GM23338 (cell line): ENCODE results near the gene HOXB5. TPM values are rescaled to one million over a fixed set of nuclear protein-coding genes. Genes with fewer than 3 reads are reported as not detected.
A peak's percentile ranks its signal among the peaks of the same experiment; 100 is the strongest.

Source experiments
- ATAC-seq: fragments of 200-7000 bp; cut with Tn5 transposase; 3 replicates; pipeline ENCODE4 v1.9.1; 2020
- DNase-seq: peaks from one replicate; pipeline ENCODE4 v3.0.0-alpha.2; 2015; ENCODE audit warnings: low spot score
- H2AFZ ChIP-seq: fragments of 200-600 bp; sonication (generic); 2 replicates; pipeline ENCODE4 v1.8.0; 2016; ENCODE audit warnings: antibody characterized with exemption, mild to moderate bottlenecking, moderate library complexity
- H3F3A ChIP-seq: fragments of 200-600 bp; sonication (generic); replicated peaks from 2 replicates; pipeline ENCODE4 v1.8.0; 2017; ENCODE audit warnings: antibody characterized with exemption, mixed run types, low read depth
- H3K27ac ChIP-seq: fragments of 200-600 bp; sonication (generic); 2 replicates; pipeline ENCODE4 v1.6.1; 2016; ENCODE audit warnings: low read depth
- H3K27me3 ChIP-seq: fragments of 200-600 bp; sonication (generic); 2 replicates; pipeline ENCODE4 v1.8.0; 2016; ENCODE audit warnings: mild to moderate bottlenecking, mixed run types, moderate library complexity; ENCODE audit not compliant: insufficient read depth
- H3K36me3 ChIP-seq: fragments of 200-600 bp; sonication (generic); 2 replicates; pipeline ENCODE4 v1.8.0; 2016; ENCODE audit warnings: mild to moderate bottlenecking; ENCODE audit not compliant: insufficient read depth
- H3K4me1 ChIP-seq: fragments of 200-600 bp; sonication (generic); 2 replicates; pipeline ENCODE4 v1.8.0; 2016; ENCODE audit warnings: mild to moderate bottlenecking, moderate library complexity; ENCODE audit not compliant: insufficient read depth
- H3K4me2 ChIP-seq: fragments of 200-600 bp; sonication (generic); 2 replicates; pipeline ENCODE4 v1.7.1; 2017; ENCODE audit warnings: mixed run types
- H3K4me3 ChIP-seq: fragments of 200-600 bp; sonication (generic); 2 replicates; pipeline ENCODE4 v1.6.1; 2016; ENCODE audit warnings: mixed run types
- H3K79me2 ChIP-seq: fragments of 200-600 bp; sonication (generic); replicated peaks from 2 replicates; pipeline ENCODE4 v1.8.0; 2017; ENCODE audit warnings: mild to moderate bottlenecking; ENCODE audit not compliant: insufficient read depth
- H3K9me2 ChIP-seq: fragments of 200-600 bp; sonication (generic); 2 replicates; pipeline ENCODE4 v1.8.0; 2017; ENCODE audit not compliant: insufficient read depth
- H4K20me1 ChIP-seq: fragments of 200-600 bp; sonication (generic); replicated peaks from 2 replicates; pipeline ENCODE4 v1.8.0; 2017; ENCODE audit warnings: mild to moderate bottlenecking; ENCODE audit not compliant: insufficient read depth
- H3K27ac Mint-ChIP-seq: 2 replicates; pipeline ENCODE4 v1.8.0; 2020; ENCODE audit warnings: inconsistent platforms, mild to moderate bottlenecking, moderate library complexity, mixed read lengths
- H3K27me3 Mint-ChIP-seq: 3 replicates; pipeline ENCODE4 v1.8.0; 2022; ENCODE audit warnings: low read depth, mild to moderate bottlenecking, moderate library complexity, mixed read lengths, inconsistent platforms; ENCODE audit not compliant: insufficient read depth, poor library complexity
- H3K36me3 Mint-ChIP-seq: 3 replicates; pipeline ENCODE4 v1.8.0; 2021; ENCODE audit warnings: low read depth, mild to moderate bottlenecking, inconsistent platforms, moderate library complexity, mixed read lengths
- H3K4me1 Mint-ChIP-seq: 3 replicates; pipeline ENCODE4 v1.8.0; 2020; ENCODE audit warnings: mild to moderate bottlenecking, inconsistent platforms, mixed read lengths
- H3K4me3 Mint-ChIP-seq: 3 replicates; pipeline ENCODE4 v1.8.0; 2021; ENCODE audit warnings: moderate library complexity, mild to moderate bottlenecking, inconsistent platforms, mixed read lengths
- H3K9me3 Mint-ChIP-seq: 3 replicates; pipeline ENCODE4 v1.8.0; 2020; ENCODE audit warnings: moderate library complexity, mild to moderate bottlenecking, inconsistent platforms, mixed read lengths
- EZH2 ChIP-seq: fragments of 200-600 bp; sonication (generic); IDR thresholded peaks from one replicate; pipeline ENCODE4 v1.8.0; 2017; ENCODE audit warnings: antibody characterized with exemption, mild to moderate bottlenecking, low read depth; ENCODE audit not compliant: unreplicated experiment
- EZH2phosphoT487 ChIP-seq: fragments of 200-600 bp; sonication (generic); IDR thresholded peaks from one replicate; pipeline ENCODE4 v1.8.1; 2018; ENCODE audit warnings: antibody characterized with exemption; ENCODE audit not compliant: unreplicated experiment
- NANOG ChIP-seq: IDR thresholded peaks from 2 replicates; pipeline ENCODE4 v1.6.1; 2016; ENCODE audit warnings: antibody characterized with exemption, borderline replicate concordance
- STAT1 ChIP-seq: IDR thresholded peaks from one replicate; pipeline ENCODE4 v1.6.1; 2016; ENCODE audit warnings: antibody characterized with exemption; ENCODE audit not compliant: unreplicated experiment
- ZNF462 ChIP-seq: fragments of 250-450 bp; sonication (Bioruptor Pico); IDR thresholded peaks from 2 replicates; pipeline ENCODE4 v1.5.0; 2020; ENCODE audit warnings: mild to moderate bottlenecking, moderate library complexity
- polyA plus RNA-seq: library from polyadenylated mRNA; unstranded; fragments of >200 nt; fragmentation: Nextera tagmentation; extraction: Ambion mirVana; gene quantifications from 2 replicates; pipeline ENCODE4 v1.2.1, GENCODE V29; 2016
- total RNA-seq: library from RNA; depleted of rRNA; stranded (reverse); fragments of >200 nt; shearing (Covaris generic); gene quantifications from 2 replicates; pipeline ENCODE4 v1.2.3, GENCODE V29; 2014

HOXB5 gene
- total and polyA plus RNA-seq, 2 experiments from 2014 or later, result not detected

DNA sequence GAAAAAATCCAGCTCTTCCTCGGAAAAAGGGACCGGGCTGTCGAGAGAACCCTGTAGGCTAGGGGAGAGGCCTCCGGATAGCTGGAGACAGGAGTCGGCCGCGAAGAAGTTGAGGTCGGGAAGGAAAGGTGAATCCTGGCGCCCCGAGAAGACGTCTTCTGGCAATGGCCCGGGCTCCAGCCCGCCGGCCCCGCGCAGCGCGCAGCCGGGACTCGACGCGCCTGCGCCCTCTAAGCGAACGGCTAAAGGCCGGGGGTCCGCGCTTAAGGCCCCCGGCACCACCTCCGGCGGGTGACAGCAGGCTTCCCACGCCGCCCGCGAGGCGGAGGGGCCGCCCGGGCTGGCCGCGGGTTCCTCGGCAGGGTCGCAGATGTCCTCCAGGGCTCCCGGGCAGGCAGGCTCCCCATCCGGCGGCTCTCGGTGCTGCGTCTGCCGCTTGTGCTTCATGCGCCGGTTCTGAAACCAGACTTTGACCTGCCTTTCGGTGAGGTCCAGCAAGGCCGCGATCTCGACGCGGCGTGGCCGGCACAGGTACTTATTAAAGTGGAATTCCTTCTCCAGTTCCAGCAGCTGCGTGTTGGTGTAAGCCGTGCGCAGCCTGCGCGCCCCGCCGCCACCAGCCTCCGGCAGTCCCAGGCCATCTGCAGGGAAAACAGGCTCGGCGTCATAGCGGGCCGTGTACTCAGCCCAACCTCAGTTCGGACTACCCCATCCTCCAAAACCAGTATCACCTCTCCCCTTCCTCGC is 50.3 kb downstream of the HOXB5 start:
- H3K4me3 Mint-ChIP-seq, result peak overlapping the region; percentile 58
- peaks cover 64% of the 10 kb centered on the region for H3K4me1 Mint-ChIP-seq
- peaks cover 29% of the 10 kb centered on the region for H3F3A ChIP-seq
- H3K36me3 ChIP-seq, result no peaks in the 10 kb centered on the region; the same call in 1 of the 2 replicates
- H3K9me3 Mint-ChIP-seq, result peaks cover 3% of the 10 kb centered on the region
- peak overlapping the region; percentile 78; the same call in 1 of the 2 replicates for H2AFZ ChIP-seq
- H3K27me3 Mint-ChIP-seq, result peaks cover 96% of the 10 kb centered on the region
- H3K27ac ChIP-seq, result no peak overlapping the region
- H3K4me2 ChIP-seq, result peak overlapping the region; percentile 74
- peak overlapping the region; percentile 47 for H3K4me3 ChIP-seq
- H3K27ac Mint-ChIP-seq, result no peak overlapping the region
- ATAC-seq, result peak; percentile 47
- H4K20me1 ChIP-seq, result peaks cover 18% of the 10 kb centered on the region
- DNase-seq, result peak; percentile 72
- no peaks in the 10 kb centered on the region for H3K79me2 ChIP-seq
- peaks cover 100% of the 10 kb centered on the region for H3K27me3 ChIP-seq
- TF ChIP-seq EZH2phosphoT487, result peak; percentile 31
- TF ChIP-seq EZH2, result peak; percentile 47
- no peak for TF ChIP-seq STAT1
- H3K36me3 Mint-ChIP-seq, result peaks cover 4% of the 10 kb centered on the region; the same call in 1 of the 3 replicates
- H3K4me1 ChIP-seq, result peaks cover 75% of the 10 kb centered on the region
- H3K9me2 ChIP-seq, result no peaks in the 10 kb centered on the region

DNA sequence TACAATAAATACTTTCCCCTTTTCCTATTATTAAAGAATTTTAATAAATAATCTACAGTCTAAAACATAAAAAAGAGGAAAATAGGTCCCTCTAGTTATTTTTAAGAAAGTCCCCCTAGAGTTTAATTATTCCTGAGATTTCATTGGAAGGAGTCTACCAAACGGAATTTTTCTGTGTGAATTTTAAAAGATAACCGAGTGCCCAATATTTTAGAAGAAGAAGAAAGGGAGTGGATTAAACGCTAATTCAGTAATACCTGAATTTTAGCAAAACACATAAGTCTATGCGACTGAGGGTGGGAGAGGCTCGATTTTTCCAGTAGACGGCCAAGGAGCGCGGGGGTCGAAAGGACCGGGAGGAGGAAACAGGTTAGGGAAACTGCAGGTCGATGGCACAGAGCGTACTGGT is 50.9 kb downstream of the HOXB5 start:
- H2AFZ ChIP-seq, result peak overlapping the region; percentile 78; the same call in 1 of the 2 replicates
- Mint-ChIP-seq H3K36me3 (peaks cover 4% of the 10 kb centered on the region; the same call in 1 of the 3 replicates), H3K9me3 (peaks cover 3% of the 10 kb centered on the region; the same call in 2 of the 3 replicates), H3K27ac (no peak overlapping the region), H3K4me1 (peaks cover 58% of the 10 kb centered on the region), H3K27me3 (peaks cover 92% of the 10 kb centered on the region), H3K4me3 (peak overlapping the region; percentile 57)
- no peak overlapping the region for H3K27ac ChIP-seq
- no peaks in the 10 kb centered on the region; the same call in 1 of the 2 replicates for H3K36me3 ChIP-seq
- TF ChIP-seq NANOG (no peak), EZH2 (peak; percentile 99)
- DNase-seq (no peak), ATAC-seq (no peak)
- H4K20me1 ChIP-seq, result peaks cover 15% of the 10 kb centered on the region
- H3K4me3 ChIP-seq, result peak overlapping the region; percentile 47
- no peaks in the 10 kb centered on the region for H3K9me2 ChIP-seq
- no peaks in the 10 kb centered on the region for H3K79me2 ChIP-seq
- peak overlapping the region; percentile 94 for H3K4me2 ChIP-seq
- H3K27me3 ChIP-seq, result peaks cover 100% of the 10 kb centered on the region
- peaks cover 28% of the 10 kb centered on the region for H3F3A ChIP-seq
- H3K4me1 ChIP-seq, result peaks cover 70% of the 10 kb centered on the region

- peak overlapping the region; percentile 70 for H3K4me3 Mint-ChIP-seq
- no peak for TF ChIP-seq ZNF462
- peak; percentile 78 for TF ChIP-seq EZH2phosphoT487
- peak; percentile 90 for TF ChIP-seq EZH2
- peaks cover 92% of the 10 kb centered on the region for H3K27me3 Mint-ChIP-seq
- H2AFZ ChIP-seq, result peak overlapping the region; percentile 97
- H3K36me3 Mint-ChIP-seq, result peaks cover 4% of the 10 kb centered on the region; the same call in 1 of the 3 replicates
- H3K4me2 ChIP-seq, result peak overlapping the region; percentile 94
- H3K4me1 Mint-ChIP-seq, result peaks cover 53% of the 10 kb centered on the region
- no peak overlapping the region for H3K27ac ChIP-seq
- no peaks in the 10 kb centered on the region for H3K9me2 ChIP-seq
- no peak overlapping the region for H3K27ac Mint-ChIP-seq
- no peaks in the 10 kb centered on the region; the same call in 1 of the 2 replicates for H3K36me3 ChIP-seq
- peak overlapping the region; percentile 73 for H3K4me3 ChIP-seq
- peaks cover 69% of the 10 kb centered on the region for H3K4me1 ChIP-seq
- DNase-seq (peak; percentile 35), ATAC-seq (no peak; the same call in 2 of the 3 replicates)
- H3F3A ChIP-seq, result peaks cover 27% of the 10 kb centered on the region
- H3K9me3 Mint-ChIP-seq, result peaks cover 3% of the 10 kb centered on the region; the same call in 2 of the 3 replicates
- peaks cover 100% of the 10 kb centered on the region for H3K27me3 ChIP-seq
- H4K20me1 ChIP-seq, result peaks cover 12% of the 10 kb centered on the region
- H3K79me2 ChIP-seq, result no peaks in the 10 kb centered on the region
These were observed 51.4 kb downstream of the HOXB5 start for GRCh38 chr17:48542114-48542656.
